SHP77 treated with DMSO at 0.1 percent for 48 hours (cell line): ENCODE results near the gene ATP9A.
"Not testable (repeated sequence)": the region's sequence is repeated elsewhere in the genome, so short reads cannot be mapped to it uniquely, and the experiment has no call there.

Experiments used
- DNase-seq: peaks from one replicate; lab custom pipeline; 2025; lab: John Stamatoyannopoulos, UW

Gene ATP9A

DNA sequence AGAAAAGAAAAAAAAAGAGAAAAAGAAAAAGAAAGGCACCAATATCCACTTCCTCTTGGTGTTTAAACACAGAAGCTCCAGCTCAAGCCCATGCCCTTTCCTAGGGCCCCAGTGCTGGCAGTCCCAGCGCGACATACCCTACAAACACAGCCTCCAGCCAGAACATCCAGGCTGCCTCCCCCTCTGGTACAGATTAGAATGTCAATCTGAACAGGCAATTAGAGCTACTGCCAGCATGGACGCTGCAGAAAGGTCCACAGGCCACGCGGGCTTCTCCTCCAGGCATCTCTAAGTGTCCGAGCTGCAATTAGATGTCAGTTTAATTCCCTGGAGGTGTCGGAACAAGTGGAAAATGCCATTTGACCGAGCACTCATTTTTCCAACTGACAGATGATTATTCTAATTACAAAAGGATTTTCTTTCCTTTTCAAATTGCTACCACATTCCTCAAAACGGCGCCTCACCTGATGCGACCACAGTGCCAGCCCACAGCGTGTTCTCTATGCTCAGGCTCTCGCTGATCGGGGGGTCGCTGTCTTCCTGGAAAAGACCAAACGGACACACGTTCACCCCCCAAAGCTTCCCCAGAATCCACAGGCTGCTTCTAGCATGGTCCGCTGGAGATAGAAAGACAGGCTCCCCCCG lies 79.5 kb downstream of the ATP9A start:
- DNase-seq: no peak

DNA sequence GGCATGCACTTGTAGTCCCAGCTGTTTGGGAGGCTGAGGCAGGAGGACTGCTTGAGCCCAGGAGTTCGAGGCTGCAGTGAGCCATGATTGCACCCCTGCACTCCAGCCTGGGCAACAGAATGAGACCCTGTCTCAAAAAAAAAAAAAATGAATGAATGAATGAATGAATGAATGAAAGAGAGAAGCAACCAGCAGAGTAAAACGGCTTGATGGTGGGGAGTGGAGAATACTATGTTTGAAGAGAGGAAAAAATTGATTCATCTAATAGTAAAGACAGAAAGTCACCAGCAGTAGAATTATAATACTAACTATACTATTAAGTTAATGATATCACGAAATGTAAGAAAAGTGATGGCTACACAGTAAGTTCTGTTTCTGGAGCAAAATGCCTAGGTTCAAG lies 80.6 kb downstream of the ATP9A start:
- DNase-seq: no peak

DNA sequence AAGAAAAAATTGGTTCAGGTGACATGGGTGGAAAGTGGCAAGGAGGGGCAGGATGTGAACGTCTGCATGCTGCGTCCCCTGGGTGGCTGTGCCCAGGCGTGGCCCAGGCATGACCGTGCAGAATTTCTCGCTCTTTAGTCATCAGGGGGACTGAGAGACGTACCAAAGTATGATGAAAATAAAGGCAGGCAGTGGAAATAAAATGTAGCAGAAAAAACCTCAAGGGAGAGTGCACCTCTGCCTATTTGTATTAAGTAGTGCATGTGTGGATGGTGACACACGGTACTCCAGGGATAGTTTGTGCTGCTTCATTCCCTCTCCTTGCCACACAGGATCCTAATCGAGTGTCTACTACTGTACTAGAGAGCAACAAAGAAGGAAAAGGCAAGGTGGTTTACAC lies 81.1 kb downstream of the ATP9A start:
- DNase-seq: no peak

DNA sequence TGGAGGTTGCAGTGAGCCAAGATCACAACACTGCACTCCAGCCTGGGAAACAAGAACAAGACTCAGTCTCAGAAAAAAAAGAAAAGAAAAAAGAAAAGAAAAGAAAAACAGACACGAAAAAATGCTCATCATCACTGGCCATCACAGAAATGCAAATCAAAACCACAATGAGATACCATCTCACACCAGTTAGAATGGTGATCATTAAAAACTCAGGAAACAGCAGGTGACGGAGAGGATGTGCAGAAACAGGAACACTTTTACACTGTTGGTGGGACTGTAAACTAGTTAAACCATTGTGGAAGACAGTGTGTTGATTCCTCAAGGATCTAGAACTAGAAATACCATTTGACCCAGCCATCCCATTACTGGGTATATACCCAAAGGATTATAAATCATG lies 82.7 kb downstream of the ATP9A start:
- not testable (repeated sequence) for DNase-seq

DNA sequence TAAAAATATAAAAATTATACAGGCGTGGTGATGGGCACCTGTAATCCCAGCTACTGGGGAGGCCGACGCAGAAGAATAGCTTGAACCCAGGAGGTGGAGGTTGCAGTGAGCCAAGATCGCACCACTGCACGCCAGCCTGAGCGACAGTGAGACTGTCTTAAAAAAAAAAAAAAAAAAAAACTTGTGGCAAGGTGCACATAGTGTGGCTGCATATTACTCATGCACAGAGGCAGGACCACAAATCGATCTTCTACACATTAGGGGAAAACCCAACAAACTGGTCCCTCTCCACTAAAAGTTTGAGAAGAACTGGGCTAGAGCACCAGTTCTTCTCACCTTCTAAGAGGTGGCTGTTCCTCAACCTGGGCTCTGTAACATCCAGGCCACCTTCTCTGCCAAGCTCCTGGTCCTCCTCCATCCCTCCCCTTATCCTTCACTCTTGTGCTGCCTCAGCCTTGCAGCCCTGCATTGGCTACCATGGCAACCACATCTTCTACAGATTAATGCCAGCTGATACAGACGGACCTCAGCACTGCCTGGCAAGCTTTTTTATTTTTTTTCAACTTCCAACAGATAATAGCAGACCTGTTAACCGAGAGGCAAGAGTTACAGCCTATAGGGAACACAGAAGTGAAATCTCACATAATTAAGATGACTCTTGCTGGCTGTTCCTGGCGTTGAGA lies 88.0 kb downstream of the ATP9A start:
- DNase-seq: no peak

DNA sequence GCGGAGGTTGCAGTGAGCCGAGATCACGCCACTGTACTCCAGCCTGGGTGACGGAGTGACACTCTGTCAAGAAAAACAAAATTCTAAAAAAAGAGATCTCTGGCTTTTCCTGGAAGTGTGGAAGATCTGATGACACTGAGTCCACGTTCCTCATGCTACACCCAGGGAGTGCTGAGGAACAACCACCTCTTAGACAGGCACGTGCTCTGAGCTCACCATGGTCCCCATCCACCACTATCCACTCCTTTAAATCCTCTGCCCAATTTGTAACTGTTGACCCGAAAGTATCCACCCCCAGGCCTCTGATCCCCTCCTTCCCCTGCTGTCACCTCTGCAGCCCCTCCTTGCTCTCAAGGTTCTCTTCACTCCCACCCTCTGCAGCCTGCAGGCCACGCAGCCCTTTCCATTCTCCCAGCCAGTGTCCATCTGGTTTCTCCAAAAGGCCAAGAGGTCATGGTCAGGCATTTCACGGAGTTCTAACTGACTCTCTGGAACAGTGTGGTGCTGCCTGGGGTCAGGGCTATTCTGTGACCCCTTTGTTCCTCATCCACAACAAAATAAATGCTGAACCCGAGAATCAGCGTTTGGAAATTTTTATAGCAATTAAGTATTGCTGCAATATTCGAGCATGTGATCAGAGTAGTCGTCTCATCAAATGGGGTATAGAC lies 88.8 kb downstream of the ATP9A start:
- DNase-seq: no peak

DNA sequence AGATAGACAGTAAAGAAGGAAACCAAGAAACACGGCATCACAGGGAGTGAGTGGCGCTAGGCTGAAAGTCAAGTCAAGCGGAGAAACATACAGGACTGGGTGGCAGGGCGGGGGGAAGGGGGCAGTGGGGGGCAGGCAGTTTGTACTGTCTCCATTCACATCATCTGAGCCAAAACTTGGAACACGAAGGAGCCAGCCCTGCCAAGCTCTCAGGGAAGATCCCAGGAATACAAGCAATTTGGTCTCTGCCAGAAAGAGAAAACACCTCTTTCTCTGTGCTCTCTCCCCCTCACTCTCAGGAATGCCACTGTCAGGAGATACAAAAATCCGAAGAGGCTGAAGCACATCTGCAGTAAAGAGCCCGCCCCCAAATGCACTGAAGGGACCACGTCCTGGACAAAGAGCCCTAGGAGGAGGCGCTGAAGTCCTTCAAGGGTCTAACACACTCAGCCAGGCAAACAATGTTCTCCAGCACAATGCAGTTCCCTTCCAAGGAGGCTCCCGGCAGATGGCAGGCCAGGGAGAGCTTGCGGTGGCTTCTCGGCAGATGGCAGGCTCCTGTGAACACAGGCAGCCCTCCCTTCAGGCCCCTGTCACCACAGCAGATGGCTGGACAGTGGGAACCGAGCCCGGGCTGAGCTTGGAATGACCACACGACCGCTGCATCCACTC lies 90.0 kb downstream of the ATP9A start:
- DNase-seq: no peak

DNA sequence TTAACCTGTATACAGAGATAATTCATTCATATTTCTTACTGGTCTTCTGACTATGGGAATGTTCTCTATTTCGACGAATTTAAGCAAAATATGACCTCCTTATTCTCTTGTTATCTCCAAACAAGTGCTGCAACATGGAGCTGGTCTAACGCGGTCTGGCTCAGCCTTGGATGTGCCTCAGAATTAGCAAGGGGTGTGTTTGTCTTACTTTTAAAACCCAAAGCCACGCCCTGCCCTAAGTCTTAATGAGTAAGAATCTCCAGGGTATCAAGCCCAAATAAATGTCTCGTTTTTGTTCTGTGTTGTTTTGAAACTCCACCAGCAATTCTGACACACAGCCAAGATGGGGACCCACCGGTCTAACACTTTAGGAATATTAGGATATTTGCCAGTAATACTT lies 99.2 kb downstream of the ATP9A start:
- no peak for DNase-seq

DNA sequence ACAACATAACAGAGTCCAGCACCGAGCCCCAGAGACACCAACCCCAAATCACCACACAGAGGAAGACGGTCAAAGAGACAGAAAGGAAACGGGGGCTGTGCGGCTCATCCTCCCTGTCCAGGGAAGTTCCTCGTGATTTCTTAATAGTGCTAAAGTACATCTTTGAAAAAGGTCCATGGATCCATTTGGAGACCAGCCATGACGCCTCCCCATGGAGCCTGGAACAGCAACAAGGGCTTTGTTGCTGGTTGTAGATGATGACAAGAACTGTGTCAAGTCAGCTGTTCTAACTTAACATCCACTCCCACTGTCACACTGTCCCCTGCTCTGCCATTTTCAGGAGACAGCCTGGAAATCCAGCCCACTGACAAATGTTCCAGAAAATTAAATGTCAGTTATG lies 99.7 kb downstream of the ATP9A start:
- no peak for DNase-seq

DNA sequence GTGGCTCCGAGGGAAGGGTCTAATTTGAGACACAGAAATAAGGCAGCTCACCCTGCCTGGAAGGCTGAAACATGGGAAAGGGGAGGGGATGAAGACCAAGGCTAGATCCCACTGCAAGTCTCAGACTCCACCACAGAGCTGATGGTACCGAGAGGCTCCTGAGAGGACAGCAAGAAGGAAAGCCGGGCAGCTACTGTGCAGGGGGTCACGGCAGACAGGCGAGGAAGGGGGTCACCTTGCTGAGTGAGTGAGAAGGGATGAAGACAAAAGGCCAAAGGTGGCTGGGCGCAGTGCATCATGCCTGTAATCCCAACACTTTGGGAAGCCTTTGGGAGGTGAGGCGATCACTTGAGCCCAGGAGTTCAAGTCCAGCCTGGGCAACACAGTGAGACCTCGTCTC lies 100.7 kb downstream of the ATP9A start:
- no peak for DNase-seq

DNA sequence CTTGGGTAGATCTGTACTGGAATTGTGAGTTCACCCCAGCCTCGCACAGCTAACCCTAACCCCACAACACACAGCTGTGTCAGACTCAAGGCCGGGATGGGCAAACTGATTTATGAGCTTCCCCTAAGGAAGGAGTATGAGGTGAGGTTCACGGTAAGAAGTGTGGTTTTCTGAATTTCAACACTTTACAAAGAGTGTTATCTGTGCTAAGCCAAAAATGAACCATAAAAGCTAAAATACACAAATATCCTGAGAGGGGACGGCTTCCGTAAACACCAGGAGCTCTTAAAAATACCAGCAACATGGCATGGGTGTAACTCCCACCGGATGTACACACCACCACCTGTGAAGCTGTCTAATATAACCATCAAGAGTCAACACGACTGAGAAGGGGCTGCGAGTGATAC lies 101.2 kb downstream of the ATP9A start:
- no peak for DNase-seq

DNA sequence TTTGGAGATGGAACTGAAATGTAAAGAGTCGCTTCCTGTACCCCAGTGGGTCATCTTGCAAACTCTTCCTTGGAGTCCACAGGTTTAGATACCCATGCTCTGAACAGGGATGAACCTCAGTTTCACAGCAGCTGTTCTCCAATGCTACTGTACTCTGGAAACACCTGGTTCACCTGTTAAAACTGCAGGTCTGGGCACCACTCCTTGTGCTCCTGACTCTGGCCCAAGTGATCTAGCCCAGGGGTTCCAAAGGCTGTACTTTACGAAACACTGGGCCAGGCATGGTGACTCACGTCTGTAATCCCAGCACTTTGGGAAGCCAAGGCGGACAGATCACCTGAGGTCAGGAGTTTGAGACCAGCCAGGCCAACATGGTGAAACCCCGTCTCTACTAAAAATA lies 102.1 kb downstream of the ATP9A start:
- no peak for DNase-seq

DNA sequence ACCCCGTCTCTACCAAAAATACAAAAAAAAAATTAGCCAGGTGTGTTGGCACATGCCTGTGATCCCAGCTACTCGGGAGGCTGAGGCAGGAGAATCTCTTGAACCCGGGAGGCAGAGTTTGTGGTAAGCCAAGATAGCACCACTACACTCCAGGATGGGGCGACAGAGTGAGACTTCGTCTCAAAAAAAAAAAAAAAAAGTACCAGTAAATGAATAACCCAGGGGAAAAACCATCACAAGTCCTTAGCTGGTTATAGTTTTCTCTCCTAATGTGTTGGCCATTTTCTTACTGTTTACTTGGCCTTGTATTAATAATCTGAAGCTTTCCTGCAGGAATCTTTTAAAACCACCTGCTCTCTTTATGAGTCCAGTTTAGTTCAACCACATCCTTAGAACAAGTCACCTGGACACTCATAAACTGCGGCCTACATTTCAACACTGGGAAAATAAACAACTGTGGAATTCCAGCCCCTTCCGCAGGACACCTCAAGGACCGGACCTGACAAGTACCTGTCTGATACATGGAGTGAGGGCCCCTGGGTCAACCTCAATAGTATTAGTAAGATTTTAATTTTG lies 102.6 kb downstream of the ATP9A start:
- DNase-seq: no peak

DNA sequence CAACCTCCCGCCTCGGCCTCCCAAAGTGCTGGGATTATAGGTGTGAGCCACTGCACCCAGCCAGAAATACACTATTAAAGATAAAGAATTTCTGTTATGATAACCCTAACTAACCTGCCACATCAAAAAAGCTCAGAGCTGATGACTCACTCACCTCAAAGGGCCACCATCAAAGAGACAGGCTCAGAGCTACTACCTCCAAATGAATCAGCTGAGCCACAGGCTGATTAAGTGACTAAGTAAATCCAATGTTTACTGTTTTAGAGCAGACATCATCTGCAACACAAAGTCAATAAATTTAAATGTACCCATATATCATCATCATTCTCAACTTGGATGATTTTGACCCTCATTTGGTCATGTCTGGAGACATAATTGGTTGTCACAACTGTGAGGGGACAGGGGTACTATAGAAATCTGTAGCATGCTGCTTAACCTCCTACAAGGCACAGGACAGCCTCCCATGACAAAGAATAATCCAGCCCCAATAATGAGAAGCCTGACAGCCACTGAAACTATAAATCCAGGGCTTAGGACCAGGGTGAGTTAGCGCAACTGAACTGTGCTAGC lies 106.5 kb downstream of the ATP9A start:
- DNase-seq: no peak

DNA sequence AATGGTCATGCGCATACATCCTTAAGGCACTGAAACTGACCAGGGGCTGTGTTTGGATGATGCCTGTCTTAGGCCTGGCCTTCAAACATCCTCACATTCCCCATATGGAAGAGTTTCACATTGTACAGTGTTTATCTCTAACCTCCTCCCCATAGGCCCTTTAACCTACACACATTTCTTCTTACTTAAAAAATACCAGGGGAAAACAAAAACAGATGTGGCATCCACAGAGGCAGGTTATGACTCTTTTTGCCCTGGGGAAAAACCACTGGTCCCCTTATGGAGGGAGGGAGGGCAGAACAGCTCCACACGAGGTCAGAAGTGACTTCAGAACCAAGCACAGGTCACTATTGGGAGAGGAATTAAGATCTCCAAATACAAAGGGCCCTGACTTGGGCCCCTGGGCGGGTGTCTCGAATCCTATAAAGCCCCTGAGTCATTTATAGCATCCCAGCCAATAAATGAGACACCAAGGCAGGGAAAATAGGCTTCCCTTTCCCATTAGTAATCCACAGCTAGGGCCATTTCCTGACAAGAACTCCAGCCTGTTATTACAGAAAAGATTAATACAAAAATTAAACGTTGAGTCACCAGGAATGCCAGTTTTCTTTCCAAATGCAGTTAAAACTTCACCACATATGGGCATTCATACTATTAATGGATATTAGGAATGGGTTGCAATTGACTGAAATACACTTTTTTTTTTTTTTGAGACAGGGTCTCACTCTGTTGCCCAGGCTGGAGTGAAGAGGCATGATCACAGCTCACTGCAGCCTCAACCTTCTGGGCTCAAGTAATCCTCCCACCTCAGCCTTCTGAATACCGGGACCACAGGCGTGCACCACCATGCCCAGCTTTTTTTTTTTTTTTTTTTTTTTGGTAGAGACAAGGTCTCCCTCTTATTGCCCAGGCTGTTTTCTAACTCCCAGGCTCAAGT lies 107.2 kb downstream of the ATP9A start:
- DNase-seq: no peak

DNA sequence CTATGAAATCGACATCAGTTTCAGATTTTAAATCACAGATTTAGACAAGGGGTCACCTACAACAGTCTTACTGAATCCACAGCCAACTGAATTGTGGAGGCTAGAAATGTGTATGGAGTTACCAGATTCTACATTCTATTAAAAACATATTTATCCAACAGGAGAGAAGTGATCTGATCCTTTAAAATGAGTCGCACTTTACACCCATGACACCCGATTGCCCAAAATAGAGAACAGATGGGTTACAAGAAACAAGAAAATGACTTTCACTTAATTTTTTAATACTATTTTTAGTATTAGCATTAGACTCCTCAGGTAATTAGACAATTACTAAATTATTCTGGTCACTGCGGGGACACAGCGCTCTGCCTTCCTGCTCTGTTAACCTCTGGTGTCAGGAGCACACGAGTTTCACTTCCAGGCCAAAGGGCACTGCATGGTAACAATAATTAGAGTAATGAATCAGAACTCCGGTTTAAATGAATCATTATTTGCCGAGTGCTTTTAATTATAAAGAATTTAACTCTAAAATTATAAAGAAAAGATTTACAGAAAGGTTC lies 108.6 kb downstream of the ATP9A start:
- no peak for DNase-seq

DNA sequence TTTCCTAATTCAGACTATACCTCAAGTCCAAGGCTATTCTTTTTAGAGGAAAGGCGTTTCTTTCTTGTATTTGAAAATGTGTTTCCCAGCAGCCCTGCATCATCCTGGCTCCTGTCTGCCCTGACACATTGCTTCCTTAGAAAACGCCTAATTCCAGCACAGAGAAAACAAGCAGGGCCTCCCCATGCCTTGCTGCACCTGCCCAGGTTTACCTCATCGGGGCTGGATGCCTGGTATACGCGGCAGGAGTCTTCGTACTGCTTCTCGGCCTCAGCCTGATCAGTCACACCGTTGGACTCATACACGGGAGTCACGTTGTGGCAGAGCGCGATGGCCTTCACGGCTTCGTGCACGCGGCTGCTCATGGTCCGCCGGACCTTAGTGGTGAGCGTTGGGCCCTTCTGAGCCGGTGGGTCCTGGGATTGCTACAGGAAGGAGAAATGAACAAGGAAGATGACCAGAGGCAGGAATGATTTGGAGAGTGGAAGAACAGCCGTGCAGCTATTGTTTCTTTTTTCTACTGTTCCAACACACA lies 111.4 kb downstream of the ATP9A start:
- DNase-seq: no peak

DNA sequence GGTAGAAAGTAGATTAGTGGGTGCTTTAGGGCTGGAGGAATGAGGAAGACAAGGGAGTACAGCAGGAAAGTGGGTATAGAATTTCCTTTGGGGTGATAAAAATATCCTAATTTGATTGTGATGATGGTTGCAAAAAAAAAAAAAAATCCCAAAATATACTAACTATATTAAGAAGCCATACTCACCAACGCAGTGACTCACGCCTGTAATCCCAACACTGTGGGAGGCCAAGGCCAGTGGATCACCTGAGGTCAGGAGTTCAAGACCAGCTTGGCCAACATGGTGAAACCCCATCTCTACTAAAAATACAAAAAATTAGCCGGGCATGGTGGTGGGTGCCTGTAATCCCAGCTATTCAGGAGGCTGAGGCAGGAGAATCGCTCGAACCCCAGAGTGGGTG lies 112.1 kb downstream of the ATP9A start:
- not testable (repeated sequence) for DNase-seq

DNA sequence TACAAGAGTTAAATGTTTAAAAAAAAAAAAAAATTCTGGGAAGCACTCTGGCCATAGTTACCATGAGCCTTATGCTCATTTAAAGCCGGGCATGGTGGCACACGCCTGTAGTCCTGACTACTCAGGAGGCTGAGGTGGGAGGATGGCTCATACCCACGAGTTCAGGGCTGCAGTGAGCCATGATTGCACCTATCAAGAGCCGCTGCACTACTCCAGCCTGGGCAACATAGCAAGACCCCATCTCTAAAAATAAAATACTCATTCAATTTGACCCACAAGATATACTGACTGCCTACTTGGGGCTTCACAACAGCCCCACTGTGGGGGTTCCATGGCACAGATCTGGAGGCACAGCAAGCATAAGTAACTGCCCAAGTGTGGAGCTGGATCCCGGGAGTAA lies 113.7 kb downstream of the ATP9A start:
- DNase-seq: no peak

DNA sequence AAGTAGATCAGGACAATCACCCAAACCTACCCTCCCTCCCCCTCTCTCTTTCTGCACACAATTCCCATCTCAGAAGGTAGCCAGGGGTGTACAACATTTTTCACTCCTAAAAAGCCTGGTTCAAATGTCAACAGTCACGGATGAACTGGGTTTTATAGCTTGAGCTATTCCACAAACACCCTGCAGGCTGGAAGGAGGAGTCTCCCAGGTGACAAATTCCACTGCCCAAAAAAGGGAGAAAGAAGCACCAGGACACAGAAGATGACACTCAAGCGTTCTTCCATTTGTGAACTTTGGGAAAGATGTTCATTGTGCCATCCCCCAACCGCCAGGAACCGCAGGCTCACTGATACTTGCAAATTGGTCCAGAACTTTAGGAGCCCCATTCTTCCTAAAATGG lies 114.1 kb downstream of the ATP9A start:
- DNase-seq: no peak

DNA sequence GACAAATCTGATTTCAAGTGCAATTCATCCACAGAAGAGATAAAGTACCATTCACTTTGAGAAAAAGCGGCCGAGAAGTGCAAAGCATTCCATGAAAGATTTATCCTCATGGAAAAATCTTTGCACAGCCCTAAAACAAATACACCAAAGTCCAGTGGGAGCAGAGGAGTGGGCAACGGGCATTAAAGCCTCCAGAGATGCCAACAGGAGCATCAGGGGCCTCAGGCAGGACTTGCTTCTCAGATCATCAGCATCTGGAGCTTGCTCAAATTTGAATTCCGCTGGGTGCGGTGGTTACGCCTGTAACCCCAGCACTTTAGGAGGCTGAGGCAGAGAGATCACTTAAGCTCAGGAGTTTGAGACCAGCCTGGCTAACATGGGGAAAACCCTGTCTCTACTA lies 115.0 kb downstream of the ATP9A start:
- no peak for DNase-seq
